Progenitor cell of endocrine pancreas (in vitro differentiated cells): Measurements from ENCODE around the gene KIAA0232. TPM values are rescaled to one million over a fixed set of nuclear protein-coding genes. Genes with fewer than 3 reads are reported as not detected.
"Not testable (repeated sequence)": the region's sequence is repeated elsewhere in the genome, so short reads cannot be mapped to it uniquely, and the experiment has no call there.

Source experiments
- DNase-seq: peaks from one replicate; pipeline ENCODE4 v3.0.0; 2021; ENCODE audit warnings: low spot score; ENCODE audit not compliant: unreplicated experiment
- H3K27ac Mint-ChIP-seq: 2 replicates; pipeline ENCODE4 v1.8.0; 2021; ENCODE audit warnings: mild to moderate bottlenecking, moderate library complexity, mixed read lengths
- H3K27me3 Mint-ChIP-seq: 2 replicates; pipeline ENCODE4 v1.8.0; 2021; ENCODE audit warnings: mixed read lengths
- H3K36me3 Mint-ChIP-seq: 2 replicates; pipeline ENCODE4 v1.8.0; 2022; ENCODE audit warnings: mixed read lengths; ENCODE audit not compliant: insufficient read depth
- H3K4me1 Mint-ChIP-seq: 2 replicates; pipeline ENCODE4 v1.8.0; 2021; ENCODE audit warnings: low read depth, mixed read lengths
- H3K4me3 Mint-ChIP-seq: 2 replicates; pipeline ENCODE4 v1.8.0; 2021; ENCODE audit warnings: low read depth, mild to moderate bottlenecking, moderate library complexity, mixed read lengths
- H3K9me3 Mint-ChIP-seq: 2 replicates; pipeline ENCODE4 v1.8.0; 2021; ENCODE audit warnings: low read depth, mixed read lengths
- CTCF ChIP-seq: fragments of 200-600 bp; sonication (generic); IDR thresholded peaks from one replicate; pipeline ENCODE4 v1.5.0; 2021; ENCODE audit warnings: antibody characterized with exemption, mild to moderate bottlenecking; ENCODE audit not compliant: unreplicated experiment
- total RNA-seq: library from RNA; stranded (reverse); gene quantifications from 2 replicates; pipeline ENCODE4 v1.2.1, GENCODE V29; 2021

The KIAA0232 gene
- total RNA-seq, 1 donor from 2014 or later = 52.8 TPM

GRCh38 chr4:6910960-6911874 is 128.7 kb downstream of the KIAA0232 start:
- no peak for TF ChIP-seq CTCF
- H3K4me3 Mint-ChIP-seq = peak overlapping the region; percentile 96
- peak overlapping the region; percentile 94 for H3K27ac Mint-ChIP-seq
- H3K9me3 Mint-ChIP-seq = no peaks in the 10 kb centered on the region
- H3K4me1 Mint-ChIP-seq = peaks cover 24% of the 10 kb centered on the region
- no peaks in the 10 kb centered on the region for H3K36me3 Mint-ChIP-seq
- no peak for DNase-seq
- peaks cover 8% of the 10 kb centered on the region for H3K27me3 Mint-ChIP-seq

GRCh38 chr4:6911917-6912316 is 129.4 kb downstream of the KIAA0232 start:
- H3K4me3 Mint-ChIP-seq = peak overlapping the region; percentile 58
- H3K9me3 Mint-ChIP-seq, H3K27me3 Mint-ChIP-seq, H3K27ac Mint-ChIP-seq, H3K36me3 Mint-ChIP-seq, DNase-seq: not testable (repeated sequence)
- peaks cover 31% of the 10 kb centered on the region for H3K4me1 Mint-ChIP-seq

GRCh38 chr4:6912441-6912840 is 129.9 kb downstream of the KIAA0232 start:
- H3K4me3 Mint-ChIP-seq = no peak overlapping the region
- H3K36me3 Mint-ChIP-seq = no peaks in the 10 kb centered on the region
- peaks cover 4% of the 10 kb centered on the region for H3K27me3 Mint-ChIP-seq
- no peak overlapping the region for H3K27ac Mint-ChIP-seq
- DNase-seq = no peak
- H3K9me3 Mint-ChIP-seq = no peaks in the 10 kb centered on the region
- peaks cover 36% of the 10 kb centered on the region for H3K4me1 Mint-ChIP-seq
- TF ChIP-seq CTCF = no peak

GRCh38 chr4:6913350-6913905 is 130.9 kb downstream of the KIAA0232 start:
- H3K27me3 Mint-ChIP-seq = no peaks in the 10 kb centered on the region
- no peaks in the 10 kb centered on the region for H3K9me3 Mint-ChIP-seq
- H3K36me3 Mint-ChIP-seq = no peaks in the 10 kb centered on the region
- H3K4me1 Mint-ChIP-seq = peaks cover 37% of the 10 kb centered on the region
- DNase-seq = no peak
- no peak overlapping the region for H3K27ac Mint-ChIP-seq
- H3K4me3 Mint-ChIP-seq = no peak overlapping the region
- TF ChIP-seq CTCF = no peak

- H3K9me3 Mint-ChIP-seq = no peaks in the 10 kb centered on the region
- TF ChIP-seq CTCF = no peak
- no peaks in the 10 kb centered on the region for H3K27me3 Mint-ChIP-seq
- no peaks in the 10 kb centered on the region for H3K36me3 Mint-ChIP-seq
- H3K4me3 Mint-ChIP-seq = no peak overlapping the region
- peaks cover 34% of the 10 kb centered on the region for H3K4me1 Mint-ChIP-seq
- H3K27ac Mint-ChIP-seq = no peak overlapping the region
- DNase-seq = no peak
Observed at GRCh38 chr4:6914448-6914847, 131.9 kb downstream of the KIAA0232 start.
